ENCODE measurements around the gene FHOD3.
"Not testable (repeated sequence)": the region's sequence is repeated elsewhere in the genome, so short reads cannot be mapped to it uniquely, and the experiment has no call there.

The FHOD3 gene

DNA sequence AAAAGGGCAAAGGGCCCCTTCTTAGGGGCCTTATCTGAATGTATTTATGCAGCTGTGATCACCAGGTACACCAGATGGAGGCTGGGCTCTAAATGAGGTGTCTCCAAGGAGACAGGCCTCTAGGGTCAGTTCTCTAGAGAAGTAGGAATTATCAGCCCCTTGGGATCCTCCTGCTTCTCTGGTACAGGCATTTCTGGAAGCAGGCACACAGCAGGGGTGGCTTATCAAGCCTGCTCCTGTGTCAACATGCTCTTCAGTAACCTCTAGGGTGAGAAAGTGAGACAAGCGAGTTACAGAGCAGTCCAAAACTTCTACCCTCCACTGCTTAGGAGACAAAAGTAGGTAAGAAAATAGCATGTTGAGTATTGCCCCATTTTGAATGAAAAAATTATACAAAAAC, 517.5 kb downstream of the FHOD3 start:
- DNase-seq: no peak

DNA sequence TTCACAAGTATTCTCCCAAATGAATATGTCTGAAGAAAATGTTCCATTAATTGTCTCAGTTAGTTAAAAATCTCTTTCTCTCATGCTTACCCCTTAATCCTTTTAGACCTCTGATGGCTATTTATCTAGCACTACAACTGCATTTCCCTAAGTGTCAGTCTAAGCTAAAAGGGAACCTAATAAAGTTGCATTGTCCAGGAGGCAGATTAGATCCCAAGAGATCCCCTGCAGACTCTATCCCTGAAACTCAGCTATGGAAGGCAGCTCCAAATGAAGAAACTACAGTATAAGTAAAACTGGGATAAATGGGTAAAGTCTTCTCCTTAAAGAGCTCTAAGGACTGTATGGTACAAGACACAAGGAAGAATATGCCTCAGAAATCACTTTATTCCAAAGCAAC, 518.6 kb downstream of the FHOD3 start:
- not testable (repeated sequence) for DNase-seq

DNA sequence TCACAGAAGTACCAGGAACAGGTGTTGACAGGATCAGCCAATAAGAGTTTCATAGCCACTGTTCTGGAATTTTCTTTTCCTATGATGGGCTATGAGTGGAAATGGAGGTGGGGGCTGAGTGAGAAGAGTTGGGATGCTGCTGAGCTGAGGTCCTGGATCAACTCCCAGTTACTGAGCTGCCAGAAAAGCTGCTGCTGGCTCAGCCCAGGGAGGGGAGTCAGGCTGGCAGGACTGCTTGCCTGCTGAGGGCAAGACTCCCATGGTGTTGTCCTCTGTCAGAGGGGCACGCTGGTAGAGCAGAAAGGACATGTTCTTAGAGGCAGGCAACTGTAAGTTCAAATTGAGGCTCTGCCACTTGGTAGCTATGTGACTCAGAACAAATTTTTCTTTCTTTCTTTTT, 519.5 kb downstream of the FHOD3 start:
- DNase-seq: no peak

DNA sequence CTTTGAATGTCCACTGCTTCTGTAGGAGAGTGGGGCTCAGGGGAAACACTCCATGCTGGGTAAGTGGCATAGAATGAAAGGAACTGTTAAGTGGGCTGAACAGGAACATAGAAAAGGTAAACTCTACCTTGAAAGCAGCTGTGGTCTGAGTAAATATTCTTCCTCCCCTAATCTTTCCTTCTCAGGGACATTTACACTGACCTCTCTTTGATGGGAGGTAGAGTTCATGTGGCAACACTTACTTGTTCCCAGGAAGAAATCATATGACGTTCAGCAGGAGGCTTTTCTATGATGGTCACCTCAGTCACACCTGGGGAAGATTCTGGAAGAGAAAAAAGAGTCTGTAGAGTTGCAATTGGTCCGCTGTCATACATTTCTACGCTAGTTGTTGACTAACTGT, 521.1 kb downstream of the FHOD3 start:
- no peak for DNase-seq

DNA sequence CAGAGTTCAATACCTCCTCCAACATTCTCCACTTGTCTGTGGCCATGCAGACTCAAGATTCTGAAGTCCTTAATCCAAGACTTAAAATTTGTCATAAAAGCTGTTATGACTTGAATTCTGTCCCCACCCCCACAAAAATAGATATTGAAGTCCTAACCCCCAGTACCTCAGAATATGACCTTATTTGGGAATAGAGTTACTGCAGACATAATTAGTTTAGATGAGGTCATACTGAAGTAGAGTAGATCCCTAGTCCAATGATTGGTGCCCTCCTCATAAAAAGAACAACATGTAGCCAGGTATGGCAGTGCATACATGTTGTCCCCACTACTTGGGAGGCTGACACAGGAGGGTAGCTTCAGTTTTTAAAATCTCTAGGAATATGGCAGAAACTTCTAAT, 522.1 kb downstream of the FHOD3 start:
- DNase-seq: no peak

DNA sequence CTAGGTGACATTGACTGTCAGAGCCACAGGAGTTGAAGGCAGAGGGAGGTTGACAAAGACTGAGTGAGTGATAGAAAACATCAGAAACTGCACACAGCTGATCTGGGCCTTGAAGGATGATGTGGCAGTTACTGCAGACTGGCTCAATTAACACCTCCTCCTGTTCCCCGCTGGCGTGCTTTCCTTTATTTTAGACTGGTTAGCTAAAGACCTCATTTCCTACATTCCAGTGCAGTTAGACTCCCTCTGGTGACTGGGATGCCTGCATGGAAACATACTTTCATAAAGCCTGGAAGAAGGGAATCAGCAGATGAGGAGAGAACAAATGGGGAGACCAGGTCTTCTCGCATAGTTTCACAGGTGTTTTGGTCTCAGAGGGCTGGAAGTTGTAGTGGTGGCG, 524.2 kb downstream of the FHOD3 start:
- DNase-seq: no peak

DNA sequence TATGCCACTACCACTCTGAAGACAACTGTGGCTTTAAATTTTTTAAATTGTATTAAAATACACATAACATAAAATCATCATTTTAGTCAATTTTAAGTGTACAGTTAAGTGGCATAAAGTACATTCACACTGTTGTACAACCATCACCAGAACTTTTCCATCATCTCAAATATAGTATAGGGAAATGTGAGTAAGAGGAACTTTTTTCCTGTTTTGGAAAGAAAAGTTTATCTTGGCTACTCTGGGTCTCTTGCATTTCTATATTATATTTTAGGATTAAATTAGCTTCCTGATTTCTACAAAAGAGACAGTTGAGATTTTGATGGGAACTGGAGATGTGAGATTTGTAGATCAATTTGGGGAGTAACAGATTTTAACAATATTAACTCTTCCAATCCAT, 528.0 kb downstream of the FHOD3 start:
- no peak for DNase-seq

DNA sequence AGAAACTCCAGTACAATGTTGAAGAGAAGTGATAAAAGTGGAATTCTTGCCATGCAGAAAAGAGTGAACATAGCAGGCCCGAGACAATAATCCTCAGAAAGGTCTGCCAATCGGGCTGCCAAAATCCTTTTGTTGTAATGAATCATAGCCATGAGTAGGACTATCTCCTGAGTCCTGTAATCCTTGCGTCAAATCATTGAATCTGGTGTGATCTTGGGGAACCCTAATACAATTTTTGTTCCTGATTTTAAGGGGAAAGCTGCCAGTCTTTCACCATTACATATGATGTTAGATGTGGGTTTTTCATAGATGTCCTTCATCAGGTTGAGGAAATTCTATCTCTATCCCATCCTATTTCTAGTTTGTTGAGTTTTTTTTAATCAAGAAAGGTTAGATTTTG, 529.0 kb downstream of the FHOD3 start:
- no peak for DNase-seq

DNA sequence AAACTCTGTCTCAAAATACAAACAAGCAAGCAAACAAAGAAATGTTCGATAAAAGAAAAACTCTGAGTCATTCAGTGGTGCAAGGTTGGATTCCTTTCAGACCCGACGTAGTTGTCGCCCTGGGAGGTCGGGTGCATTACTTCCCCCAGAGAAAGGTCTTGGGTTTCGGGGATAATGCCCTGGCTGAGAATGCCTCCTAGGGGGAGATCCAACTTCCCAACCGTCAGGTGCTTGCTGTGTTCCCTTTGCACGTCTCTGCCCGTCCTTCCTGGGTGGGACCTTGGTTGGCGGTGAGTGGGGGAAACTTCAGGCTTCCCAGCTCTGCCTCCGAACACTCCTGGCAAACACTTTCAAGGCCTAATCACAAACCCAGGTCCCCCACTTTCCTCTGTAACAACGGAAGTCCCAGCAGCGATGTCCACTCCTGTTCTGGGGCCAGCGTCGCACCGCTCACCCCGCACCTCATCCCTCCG, 530.7 kb downstream of the FHOD3 start:
- DNase-seq: no peak

DNA sequence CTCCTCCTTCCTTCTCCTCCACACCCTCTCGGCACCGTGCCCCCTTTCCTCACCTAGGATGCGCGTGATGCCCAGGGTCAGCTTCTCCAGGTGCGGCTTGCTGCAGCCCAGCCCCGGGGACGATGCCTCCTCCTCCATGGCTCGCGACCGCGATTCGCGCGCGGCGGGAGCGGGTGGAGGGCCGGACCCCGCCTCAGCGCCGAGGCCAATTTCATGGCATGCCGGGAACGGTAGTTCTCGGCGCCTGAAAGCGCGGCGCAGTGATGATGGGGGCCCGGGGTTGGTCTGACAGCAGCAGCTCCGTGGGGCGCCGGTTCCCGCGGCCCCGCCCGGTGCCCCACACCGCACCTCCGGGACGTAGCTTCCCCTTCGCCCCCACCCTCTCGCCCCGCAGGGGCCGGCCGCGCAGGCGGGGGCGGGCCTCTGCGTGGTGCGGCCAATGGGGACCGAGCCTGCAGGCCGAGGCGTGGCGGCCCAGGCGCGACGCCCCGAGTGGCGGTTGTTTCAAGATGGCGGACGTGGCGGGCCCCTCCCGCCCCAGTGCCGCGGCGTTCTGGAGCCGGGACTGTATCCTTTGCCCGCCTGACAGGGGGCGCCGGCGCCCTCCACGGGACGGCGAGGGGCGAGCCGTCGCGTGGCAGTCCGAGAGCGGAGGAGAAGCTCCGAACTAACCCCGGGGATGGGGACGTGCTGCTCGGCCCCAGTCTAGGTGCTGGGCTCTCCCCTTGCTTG, 531.3 kb downstream of the FHOD3 start, which contains the start of the genes KIAA1328 and TPGS2:
Gene KIAA1328 (plus strand): TSS at position 498 of the 732 bp plus-strand sequence. CDS start 12 bp downstream, at position 510.
Gene TPGS2 (minus strand): TSS at position 373 of the 732 bp plus-strand sequence. CDS start 235 bp downstream, at position 138.
- DNase-seq: peak; percentile 87

Data from CD4-positive, alpha-beta T cell treated with Interferon gamma for 1 hour (primary cell).